WERI-Rb-1 (cell line): ENCODE results near the gene DDR1.

ENCODE experiments used
- DNase-seq: peaks from one replicate; pipeline ENCODE4 v3.0.0-alpha.2; 2020
- H3K27ac ChIP-seq: fragments of 250-450 bp; sonication (Bioruptor Pico); 2 replicates; pipeline ENCODE4 v1.5.1; 2020; ENCODE audit warnings: mild to moderate bottlenecking, moderate library complexity
- H3K27me3 ChIP-seq: fragments of 250-450 bp; sonication (Bioruptor Pico); 2 replicates; pipeline ENCODE4 v1.5.1; 2021; ENCODE audit warnings: mild to moderate bottlenecking, low read depth, moderate library complexity; ENCODE audit not compliant: insufficient read depth, severe bottlenecking
- H3K36me3 ChIP-seq: fragments of 250-450 bp; sonication (Bioruptor Pico); 2 replicates; pipeline ENCODE4 v1.5.1; 2020; ENCODE audit warnings: mild to moderate bottlenecking, moderate library complexity
- H3K4me3 ChIP-seq: 2 replicates; pipeline ENCODE4 v1.5.1; 2011; ENCODE audit warnings: low read depth, mild to moderate bottlenecking, control low read depth, low read length
- H3K9me3 ChIP-seq: fragments of 250-450 bp; sonication (Bioruptor Pico); 2 replicates; pipeline ENCODE4 v1.5.1; 2021; ENCODE audit warnings: mild to moderate bottlenecking, moderate library complexity; ENCODE audit not compliant: severe bottlenecking
- CTCF ChIP-seq: IDR thresholded peaks from 2 replicates; pipeline ENCODE4 v1.5.1; 2011; ENCODE audit warnings: low read depth, mild to moderate bottlenecking, control low read depth, inconsistent platforms, low read length

The DDR1 gene

GRCh38 chr6:30928677-30929076, 44.4 kb downstream of the DDR1 start:
- TF ChIP-seq CTCF: no peak
- Histone ChIP-seq H3K27ac (no peak overlapping the region), H3K9me3 (peaks cover 7% of the 10 kb centered on the region), H3K27me3 (peaks cover 3% of the 10 kb centered on the region), H3K4me3 (no peak overlapping the region), H3K36me3 (peaks cover 46% of the 10 kb centered on the region)
- DNase-seq: no peak

GRCh38 chr6:30930506-30930905, 46.2 kb downstream of the DDR1 start:
- DNase-seq: no peak
- Histone ChIP-seq H3K9me3 (peaks cover 7% of the 10 kb centered on the region), H3K4me3 (no peak overlapping the region), H3K27ac (no peak overlapping the region), H3K36me3 (peaks cover 29% of the 10 kb centered on the region), H3K27me3 (peaks cover 9% of the 10 kb centered on the region)
- no peak for TF ChIP-seq CTCF

- Histone ChIP-seq H3K9me3 (peaks cover 7% of the 10 kb centered on the region), H3K27ac (no peak overlapping the region), H3K36me3 (peaks cover 21% of the 10 kb centered on the region), H3K4me3 (no peak overlapping the region), H3K27me3 (peaks cover 9% of the 10 kb centered on the region)
- TF ChIP-seq CTCF: no peak
- DNase-seq: no peak
These were observed 47.0 kb downstream of the DDR1 start for GRCh38 chr6:30931272-30931671.

- Histone ChIP-seq H3K36me3 (peaks cover 15% of the 10 kb centered on the region), H3K4me3 (no peak within 1 kb of the TSS), H3K27me3 (peaks cover 9% of the 10 kb centered on the region), H3K9me3 (peaks cover 7% of the 10 kb centered on the region), H3K27ac (no peak within 1 kb of the TSS)
- DNase-seq: no peak
- no peak for TF ChIP-seq CTCF
These were observed 47.8 kb downstream of the DDR1 start, which contains the start of gene SFTA2 for GRCh38 chr6:30931969-30932645. SFTA2 (minus strand) TSS chr6:30932170; CDS start chr6:30932096, 74 bp downstream.

GRCh38 chr6:30932665-30933365, 48.5 kb downstream of the DDR1 start:
- Histone ChIP-seq H3K27ac (no peak overlapping the region), H3K9me3 (peaks cover 7% of the 10 kb centered on the region), H3K27me3 (peaks cover 9% of the 10 kb centered on the region), H3K4me3 (no peak overlapping the region), H3K36me3 (peaks cover 9% of the 10 kb centered on the region)
- no peak for DNase-seq
- no peak for TF ChIP-seq CTCF
